ENCODE measurements around the gene CDH4. TPM values are rescaled to one million over a fixed set of nuclear protein-coding genes. Genes with fewer than 3 reads are reported as not detected.
"Not testable (repeated sequence)": the region's sequence is repeated elsewhere in the genome, so short reads cannot be mapped to it uniquely, and the experiment has no call there.

Gene CDH4
- total RNA-seq, 2 donors from 2014 or later = not detected

- no peaks in the 10 kb centered on the region for H3K36me3 ChIP-seq
- no peak overlapping the region for H3K4me3 ChIP-seq
- no peaks in the 10 kb centered on the region for H3K9me3 ChIP-seq
- no peak for TF ChIP-seq CTCF (IDR thresholded peaks at IDR 0.05)
- H3K27ac ChIP-seq = no peak overlapping the region
- ATAC-seq (ENCODE audit: insufficient number of reproducible peaks, low FRiP score, low read depth) (no peak), DNase-seq (ENCODE audit: low spot score) (no peak)
- H3K27me3 ChIP-seq (replicated peaks; ENCODE audit: insufficient read depth) = no peaks in the 10 kb centered on the region
- no peaks in the 10 kb centered on the region for H3K4me1 ChIP-seq (ENCODE audit: control insufficient read depth in 1 of 2, low read depth in 2 of 2)
Measured at GRCh38 chr20:61450549-61450948, 198.5 kb downstream of the CDH4 start.

- H3K27me3 ChIP-seq (replicated peaks; ENCODE audit: insufficient read depth) = no peaks in the 10 kb centered on the region
- DNase-seq (ENCODE audit: low spot score) = no peak
- no peak overlapping the region for H3K27ac ChIP-seq
- TF ChIP-seq CTCF (IDR thresholded peaks at IDR 0.05) = no peak
- no peak for ATAC-seq (ENCODE audit: insufficient number of reproducible peaks, low FRiP score, low read depth)
- H3K4me3 ChIP-seq = no peak overlapping the region
- H3K9me3 ChIP-seq = no peaks in the 10 kb centered on the region
- no peaks in the 10 kb centered on the region for H3K36me3 ChIP-seq
- no peaks in the 10 kb centered on the region for H3K4me1 ChIP-seq (ENCODE audit: control insufficient read depth in 1 of 2, low read depth in 2 of 2)
Measured at GRCh38 chr20:61451009-61451408, 198.9 kb downstream of the CDH4 start.

- no peaks in the 10 kb centered on the region for H3K27me3 ChIP-seq (replicated peaks; ENCODE audit: insufficient read depth)
- no peak for TF ChIP-seq CTCF (IDR thresholded peaks at IDR 0.05)
- H3K9me3 ChIP-seq = no peaks in the 10 kb centered on the region
- no peak overlapping the region for H3K4me3 ChIP-seq
- ATAC-seq (ENCODE audit: insufficient number of reproducible peaks, low FRiP score, low read depth) (no peak), DNase-seq (ENCODE audit: low spot score) (no peak)
- no peaks in the 10 kb centered on the region for H3K36me3 ChIP-seq
- no peak overlapping the region for H3K27ac ChIP-seq
- no peaks in the 10 kb centered on the region for H3K4me1 ChIP-seq (ENCODE audit: control insufficient read depth in 1 of 2, low read depth in 2 of 2)
Measured at GRCh38 chr20:61451953-61452352, 199.9 kb downstream of the CDH4 start.

GRCh38 chr20:61453219-61453618, 201.2 kb downstream of the CDH4 start:
- TF ChIP-seq CTCF (IDR thresholded peaks at IDR 0.05) = no peak
- Histone ChIP-seq H3K27ac (no peak overlapping the region), H3K4me3 (no peak overlapping the region), H3K4me1 (ENCODE audit: control insufficient read depth in 1 of 2, low read depth in 2 of 2) (no peaks in the 10 kb centered on the region), H3K27me3 (replicated peaks; ENCODE audit: insufficient read depth) (no peaks in the 10 kb centered on the region), H3K36me3 (no peaks in the 10 kb centered on the region), H3K9me3 (no peaks in the 10 kb centered on the region)
- DNase-seq (ENCODE audit: low spot score) (no peak), ATAC-seq (ENCODE audit: insufficient number of reproducible peaks, low FRiP score, low read depth) (no peak)

GRCh38 chr20:61453623-61454022, 201.6 kb downstream of the CDH4 start:
- H3K9me3 ChIP-seq; H3K36me3 ChIP-seq; H3K27ac ChIP-seq; H3K4me1 ChIP-seq (ENCODE audit: control insufficient read depth in 1 of 2, low read depth in 2 of 2); H3K27me3 ChIP-seq (replicated peaks; ENCODE audit: insufficient read depth); H3K4me3 ChIP-seq; ATAC-seq (ENCODE audit: insufficient number of reproducible peaks, low FRiP score, low read depth); DNase-seq (ENCODE audit: low spot score): not testable (repeated sequence)

- no peak for TF ChIP-seq CTCF (IDR thresholded peaks at IDR 0.05)
- no peaks in the 10 kb centered on the region for H3K4me1 ChIP-seq (ENCODE audit: control insufficient read depth in 1 of 2, low read depth in 2 of 2)
- no peak overlapping the region for H3K27ac ChIP-seq
- H3K9me3 ChIP-seq = no peaks in the 10 kb centered on the region
- no peaks in the 10 kb centered on the region for H3K27me3 ChIP-seq (replicated peaks; ENCODE audit: insufficient read depth)
- H3K4me3 ChIP-seq = no peak overlapping the region
- DNase-seq (ENCODE audit: low spot score) = no peak
- no peaks in the 10 kb centered on the region for H3K36me3 ChIP-seq
- ATAC-seq (ENCODE audit: insufficient number of reproducible peaks, low FRiP score, low read depth) = no peak
Measured at GRCh38 chr20:61454053-61454452, 202.0 kb downstream of the CDH4 start.
